Measurements from ENCODE around the gene TMEM248.

Gene TMEM248

GRCh38 chr7:67006965-67007364 lies 85.9 kb downstream of the TMEM248 start:
- DNase-seq = no peak

All from suppressor macrophage treated with lipopolysaccharide for 1 hour (primary cell).